C4-2B (cell line): ENCODE data around the gene TEDC1.
A peak's percentile ranks its signal among the peaks of the same experiment; 100 is the strongest.
"Not testable (repeated sequence)": the region's sequence is repeated elsewhere in the genome, so short reads cannot be mapped to it uniquely, and the experiment has no call there.

ENCODE experiments used
- H3K27ac ChIP-seq: fragments of 450-650 bp; 2 replicates; pipeline ENCODE4 v1.5.1; 2017
- ZFX ChIP-seq: fragments of 450-650 bp; IDR thresholded peaks from 2 replicates; pipeline ENCODE4 v1.6.1; 2017
- TF ChIP-seq, protein P1 (sequence below): fragments of 450-650 bp; conservative IDR thresholded peaks from 2 replicates; pipeline ENCODE4 v1.5.1; 2017; ENCODE audit warnings: mild to moderate bottlenecking

TEDC1 gene

GRCh38 chr14:105537580-105538474 lies 46.8 kb downstream of the TEDC1 start:
- no peak overlapping the region for H3K27ac ChIP-seq
- no peak for TF ChIP-seq ZFX
- TF ChIP-seq, protein P1, sequence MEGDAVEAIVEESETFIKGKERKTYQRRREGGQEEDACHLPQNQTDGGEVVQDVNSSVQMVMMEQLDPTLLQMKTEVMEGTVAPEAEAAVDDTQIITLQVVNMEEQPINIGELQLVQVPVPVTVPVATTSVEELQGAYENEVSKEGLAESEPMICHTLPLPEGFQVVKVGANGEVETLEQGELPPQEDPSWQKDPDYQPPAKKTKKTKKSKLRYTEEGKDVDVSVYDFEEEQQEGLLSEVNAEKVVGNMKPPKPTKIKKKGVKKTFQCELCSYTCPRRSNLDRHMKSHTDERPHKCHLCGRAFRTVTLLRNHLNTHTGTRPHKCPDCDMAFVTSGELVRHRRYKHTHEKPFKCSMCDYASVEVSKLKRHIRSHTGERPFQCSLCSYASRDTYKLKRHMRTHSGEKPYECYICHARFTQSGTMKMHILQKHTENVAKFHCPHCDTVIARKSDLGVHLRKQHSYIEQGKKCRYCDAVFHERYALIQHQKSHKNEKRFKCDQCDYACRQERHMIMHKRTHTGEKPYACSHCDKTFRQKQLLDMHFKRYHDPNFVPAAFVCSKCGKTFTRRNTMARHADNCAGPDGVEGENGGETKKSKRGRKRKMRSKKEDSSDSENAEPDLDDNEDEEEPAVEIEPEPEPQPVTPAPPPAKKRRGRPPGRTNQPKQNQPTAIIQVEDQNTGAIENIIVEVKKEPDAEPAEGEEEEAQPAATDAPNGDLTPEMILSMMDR = peak; percentile 97

GRCh38 chr14:105538481-105539049 lies 47.5 kb downstream of the TEDC1 start:
- H3K27ac ChIP-seq = no peak overlapping the region
- no peak for TF ChIP-seq ZFX
- TF ChIP-seq, protein P1 = no peak

DNA sequence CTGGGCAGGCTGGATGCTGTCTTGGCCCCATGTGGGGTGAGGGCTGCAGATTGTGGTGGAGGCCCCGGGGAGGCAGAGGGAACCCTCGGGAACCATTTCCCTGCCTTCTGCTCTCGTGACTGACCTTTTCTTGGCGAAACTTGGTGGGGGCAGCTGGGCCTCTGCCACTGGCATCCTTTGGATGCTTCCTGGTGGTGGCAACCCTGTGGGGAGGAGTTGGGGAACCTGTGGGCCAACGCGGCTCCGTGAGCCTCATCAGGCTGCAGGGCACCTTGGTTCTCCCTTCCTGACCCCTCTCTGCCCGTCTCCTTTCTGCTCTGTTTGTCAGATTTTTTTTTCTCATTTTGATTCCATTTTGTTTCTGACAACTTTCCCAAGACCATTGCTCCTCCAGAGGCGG lies 49.8 kb downstream of the TEDC1 start:
- TF ChIP-seq, protein P1 = no peak
- TF ChIP-seq ZFX = no peak

GRCh38 chr14:105541218-105541875 lies 50.3 kb downstream of the TEDC1 start:
- TF ChIP-seq, protein P1 = no peak
- no peak for TF ChIP-seq ZFX
- no peak overlapping the region for H3K27ac ChIP-seq

More for the DNA sequence above, 49.8 kb downstream of the TEDC1 start:
- H3K27ac ChIP-seq = no peak overlapping the region

- not testable (repeated sequence) for H3K27ac ChIP-seq
Measured at GRCh38 chr14:105545676-105546075, 54.6 kb downstream of the TEDC1 start.

GRCh38 chr14:105546410-105546809 lies 55.4 kb downstream of the TEDC1 start:
- H3K27ac ChIP-seq = not testable (repeated sequence)

GRCh38 chr14:105547072-105547471 lies 56.0 kb downstream of the TEDC1 start:
- not testable (repeated sequence) for H3K27ac ChIP-seq

- TF ChIP-seq, protein P1 = no peak
- no peak for TF ChIP-seq ZFX
- no peak overlapping the region for H3K27ac ChIP-seq
Measured at GRCh38 chr14:105547741-105548169, 56.7 kb downstream of the TEDC1 start.
